HG03457 (cell line): ENCODE data around the gene SLC38A1.
"Not testable (repeated sequence)": the region's sequence is repeated elsewhere in the genome, so short reads cannot be mapped to it uniquely, and the experiment has no call there.

Source experiments
- ATAC-seq: cut with Tn5 transposase; IDR thresholded peaks from one replicate; pipeline ENCODE4 v1.9.1; 2021; ENCODE audit warnings: moderate number of reproducible peaks; ENCODE audit not compliant: unreplicated experiment

The SLC38A1 gene

DNA sequence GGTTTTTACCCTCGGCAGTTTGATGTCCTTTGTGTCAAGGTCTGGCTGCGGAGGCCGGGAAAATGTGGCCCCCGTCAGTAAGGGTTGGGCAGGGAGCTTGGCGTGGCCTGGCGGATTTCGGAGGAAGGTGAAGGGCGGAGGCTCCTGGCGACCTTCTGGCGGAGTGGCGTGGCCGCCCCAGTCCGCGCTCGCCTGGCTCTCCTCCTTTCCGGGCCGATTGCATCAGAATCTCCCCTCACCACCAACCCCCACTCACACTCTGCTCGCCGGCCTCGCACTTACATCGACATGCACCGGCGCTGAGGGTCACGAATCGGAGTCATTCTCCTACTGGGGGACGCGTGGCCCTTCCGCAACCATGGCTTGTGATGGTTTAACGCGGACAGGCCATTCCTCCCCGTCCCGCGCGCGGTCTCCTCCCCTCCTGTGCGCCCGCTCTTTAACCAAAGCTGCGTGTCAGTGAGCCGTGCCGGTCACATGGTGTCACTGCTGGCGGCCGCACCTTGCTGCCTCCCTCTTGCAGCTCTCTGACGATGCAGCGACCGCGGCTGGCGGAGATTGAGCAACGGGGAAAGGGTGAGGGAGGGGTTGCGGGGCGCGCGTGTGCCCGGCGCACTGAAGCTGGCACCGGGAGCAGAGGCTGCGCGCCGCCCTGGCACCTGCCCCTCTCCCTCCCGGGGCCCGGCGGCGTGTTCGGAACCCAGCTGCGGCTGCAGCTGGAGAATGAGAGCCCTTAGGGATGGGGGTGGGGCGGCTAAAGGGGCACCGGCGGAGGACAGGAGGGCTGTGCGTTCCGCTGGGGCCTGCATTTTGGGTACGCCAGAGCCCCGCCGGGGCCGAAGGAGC is at the start of gene SLC38A1:
SLC38A1 (minus strand) TSS at position 461 of the 846 bp plus-strand sequence. CDS start 29,243 bp downstream, outside the sequence.
- ATAC-seq: peak; percentile 62

DNA sequence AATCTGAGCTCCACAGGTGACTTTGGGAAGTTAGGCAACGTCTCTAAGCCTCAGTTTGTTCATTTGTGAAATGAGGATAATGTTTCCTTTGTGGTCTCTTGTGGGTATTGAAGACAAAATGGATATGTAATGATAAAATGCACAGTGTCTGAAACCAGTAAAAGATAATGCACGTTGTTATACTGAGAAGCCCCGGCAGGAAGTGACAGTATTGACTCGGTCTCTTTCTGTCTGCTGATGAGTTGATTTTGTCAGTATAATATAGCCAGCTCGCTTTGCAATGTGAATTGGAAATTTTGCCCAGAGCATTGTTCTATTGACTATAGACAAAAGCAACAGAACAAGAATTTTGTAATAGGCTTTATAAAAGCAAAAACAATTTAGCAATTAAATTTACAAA is 49.2 kb upstream of the SLC38A1 start:
- ATAC-seq: no peak

DNA sequence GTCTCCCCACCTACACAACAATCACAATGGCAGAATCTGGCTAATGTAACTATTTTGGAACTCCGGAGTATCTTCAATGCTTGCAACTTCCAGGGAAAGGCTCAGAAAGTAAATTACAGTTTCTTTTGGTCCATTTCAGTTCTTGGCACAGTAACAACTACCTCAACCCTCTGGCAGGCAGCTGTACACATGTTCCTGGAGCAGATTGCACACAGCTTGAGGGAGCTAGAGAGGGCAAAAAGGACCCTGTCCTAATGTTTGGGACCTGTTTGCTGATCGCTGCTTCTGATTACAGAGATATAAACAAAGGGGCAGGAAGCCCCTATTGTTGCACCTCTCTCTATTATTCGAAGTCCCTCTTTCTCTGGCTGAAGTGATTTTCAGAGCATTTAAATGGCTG is 35.2 kb upstream of the SLC38A1 start:
- ATAC-seq: no peak

DNA sequence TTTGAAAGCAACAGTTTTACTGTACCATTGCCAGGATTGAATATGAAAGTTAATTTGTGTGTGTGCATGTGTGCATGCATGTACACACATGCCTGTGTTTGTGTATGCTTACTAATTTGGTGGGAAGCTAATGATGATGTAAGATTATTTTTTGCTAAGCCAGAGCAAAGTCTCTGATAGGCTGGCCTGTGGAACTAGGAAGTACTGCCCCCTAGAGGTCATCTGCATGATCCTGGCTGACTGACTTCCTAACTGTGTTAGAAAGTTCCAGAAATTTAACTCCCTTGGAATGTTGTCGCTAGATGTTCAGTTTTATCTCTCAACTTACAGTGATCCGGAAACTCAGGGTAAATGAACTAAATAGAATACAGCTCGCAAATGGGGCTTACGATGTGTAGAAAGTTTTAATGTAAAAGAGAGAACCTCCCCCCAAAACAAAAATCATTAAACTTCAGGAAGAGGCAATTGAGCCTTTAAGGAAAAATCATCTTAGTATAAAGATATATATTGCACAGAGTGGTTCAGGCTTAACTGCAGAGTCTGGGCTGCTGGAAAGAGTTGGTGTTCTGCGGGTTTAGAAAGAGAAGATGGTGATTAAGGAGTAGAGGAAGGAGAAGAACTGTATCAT is 34.3 kb upstream of the SLC38A1 start:
- no peak for ATAC-seq

DNA sequence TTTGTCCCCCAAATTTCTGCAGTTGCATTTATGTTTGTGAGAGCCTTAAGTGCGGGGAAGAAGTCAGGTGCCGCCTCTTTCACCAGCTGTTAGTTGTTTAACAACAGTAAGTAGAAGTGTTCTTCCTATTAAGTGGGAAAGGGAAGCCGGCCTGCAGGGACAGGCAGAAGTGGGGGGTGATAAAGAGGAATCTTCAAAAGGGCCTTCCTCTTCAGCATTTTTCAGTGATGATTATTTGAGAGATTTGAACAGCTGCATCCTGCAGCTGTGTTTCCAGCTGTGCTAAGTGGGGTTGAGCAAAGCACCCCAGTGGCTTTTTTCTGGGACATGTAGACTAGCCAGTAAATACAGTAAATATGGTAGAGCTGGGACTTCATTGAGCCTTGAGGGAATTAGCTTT is 32.1 kb upstream of the SLC38A1 start:
- no peak for ATAC-seq

DNA sequence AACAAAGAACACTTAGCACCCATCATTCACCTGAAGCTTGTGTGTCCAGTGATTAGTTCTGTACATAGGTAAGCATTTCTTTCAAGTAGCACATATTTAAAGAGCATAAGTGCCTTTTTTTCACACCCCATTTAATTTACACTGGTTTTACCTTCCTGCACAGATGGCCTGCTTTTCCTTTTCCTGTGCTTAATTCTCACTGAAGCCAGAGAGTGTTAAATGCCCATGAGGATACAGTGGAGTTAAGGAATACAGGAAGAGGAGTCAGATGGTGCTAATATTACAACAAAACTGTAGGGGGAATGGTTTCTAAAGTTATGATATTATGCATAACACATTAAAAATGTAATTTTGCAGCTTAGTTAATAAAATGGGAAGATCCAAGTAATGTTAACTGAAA is 31.0 kb upstream of the SLC38A1 start:
- no peak for ATAC-seq

DNA sequence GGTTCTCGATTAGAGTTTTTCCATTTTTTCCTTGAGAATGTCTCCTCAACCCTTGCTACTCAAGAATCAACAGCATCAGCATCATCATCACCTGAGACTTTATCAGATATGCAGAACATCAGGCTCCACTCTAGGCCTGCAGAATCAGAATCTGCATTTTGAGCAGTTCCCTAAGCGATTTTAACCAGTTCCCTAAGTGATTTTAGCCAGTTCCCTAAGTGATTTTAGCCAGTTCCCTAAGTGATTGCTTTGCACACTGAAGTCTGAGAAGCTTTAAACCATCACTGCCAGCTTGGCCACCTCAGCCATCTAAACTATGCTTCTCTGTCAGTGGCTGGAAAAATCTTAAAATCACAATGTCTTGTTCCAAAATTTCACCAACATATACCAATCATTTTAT is 29.4 kb upstream of the SLC38A1 start:
- ATAC-seq: no peak

DNA sequence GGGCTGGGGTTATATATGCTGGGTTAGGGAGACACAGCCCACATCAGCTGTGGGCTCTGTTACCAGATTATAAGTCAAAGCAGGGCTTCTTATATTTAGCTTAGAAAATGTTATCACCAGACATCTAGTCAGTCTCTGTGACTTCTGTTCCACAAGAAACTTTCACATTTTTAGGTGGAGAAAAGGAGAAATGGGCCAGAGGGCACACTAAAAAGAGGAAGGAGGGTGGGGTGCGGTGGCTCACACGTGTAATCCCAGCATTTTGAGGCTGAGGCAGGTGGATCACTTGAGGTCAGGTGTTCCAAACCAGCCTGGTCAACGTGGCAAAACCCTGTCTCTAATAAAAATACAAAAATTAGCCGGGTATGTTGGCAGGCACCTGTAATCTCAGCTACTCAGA is 28.0 kb upstream of the SLC38A1 start:
- ATAC-seq: no peak

DNA sequence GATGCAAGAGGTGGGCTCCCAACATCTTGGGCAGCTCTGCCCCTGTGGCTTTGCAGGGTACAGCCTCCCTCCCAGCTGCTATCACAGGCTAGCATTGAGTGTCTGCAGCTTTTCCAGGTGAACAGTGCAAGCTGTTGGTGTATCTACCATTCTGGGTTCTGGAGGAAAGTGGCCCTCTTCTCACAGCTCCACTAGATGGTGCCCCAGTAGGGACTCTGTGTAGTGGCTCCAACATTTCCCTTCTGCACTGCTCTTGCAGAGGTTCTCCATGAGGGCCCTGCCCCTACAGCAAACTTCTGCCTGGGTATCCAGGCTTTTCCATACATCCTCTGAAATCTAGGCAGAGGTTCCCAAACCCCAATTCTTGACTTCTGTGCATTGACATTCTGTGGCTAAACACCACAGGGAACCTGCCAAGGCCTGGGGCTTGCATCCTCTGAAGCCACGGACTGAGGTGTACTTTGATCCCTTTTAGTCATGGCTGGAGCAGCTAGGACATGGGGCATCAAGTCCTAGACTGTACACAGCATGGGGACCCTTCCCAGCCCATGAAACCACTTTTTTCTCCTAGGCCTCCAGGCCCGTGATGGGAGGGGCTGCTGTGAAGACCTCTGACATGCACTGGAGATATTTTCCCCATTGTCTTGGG is 24.0 kb upstream of the SLC38A1 start:
- no peak for ATAC-seq

DNA sequence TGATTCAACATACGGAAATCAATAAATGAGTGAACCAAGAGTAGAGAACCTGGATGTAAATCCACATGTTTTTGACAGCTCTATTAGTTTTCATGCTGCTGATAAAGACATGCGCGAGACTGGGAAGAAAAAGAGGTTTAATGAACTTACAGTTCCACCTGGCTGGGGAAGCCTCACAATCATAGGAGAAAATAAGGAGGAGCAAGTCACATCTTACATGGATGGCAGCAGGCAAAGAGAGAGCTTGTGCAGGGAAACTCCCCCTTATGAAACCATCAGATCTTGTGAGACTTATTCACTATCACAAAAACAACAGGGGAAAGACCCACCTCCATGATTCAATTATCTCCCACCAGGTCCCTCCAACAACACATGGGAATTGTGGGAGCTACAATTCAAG is 23.1 kb upstream of the SLC38A1 start:
- ATAC-seq: not testable (repeated sequence)

DNA sequence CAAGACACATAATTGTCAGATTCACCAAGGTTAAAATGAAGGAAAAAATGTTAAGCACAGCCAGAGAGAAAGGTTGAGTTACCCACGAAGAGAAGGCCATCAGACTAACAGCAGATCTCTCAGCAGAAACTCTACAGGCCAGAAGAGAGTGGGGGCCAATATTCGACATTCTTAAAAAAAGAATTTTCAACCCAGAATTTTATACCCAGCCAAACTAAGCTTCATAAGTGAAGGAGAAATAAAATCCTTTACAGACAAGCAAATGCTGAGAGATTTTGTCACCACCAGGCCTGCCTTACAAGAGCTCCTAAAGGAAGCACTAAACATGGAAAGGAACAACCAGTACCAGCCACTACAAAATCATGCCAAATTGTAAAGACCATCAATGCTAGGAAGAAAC is 16.3 kb upstream of the SLC38A1 start:
- not testable (repeated sequence) for ATAC-seq

DNA sequence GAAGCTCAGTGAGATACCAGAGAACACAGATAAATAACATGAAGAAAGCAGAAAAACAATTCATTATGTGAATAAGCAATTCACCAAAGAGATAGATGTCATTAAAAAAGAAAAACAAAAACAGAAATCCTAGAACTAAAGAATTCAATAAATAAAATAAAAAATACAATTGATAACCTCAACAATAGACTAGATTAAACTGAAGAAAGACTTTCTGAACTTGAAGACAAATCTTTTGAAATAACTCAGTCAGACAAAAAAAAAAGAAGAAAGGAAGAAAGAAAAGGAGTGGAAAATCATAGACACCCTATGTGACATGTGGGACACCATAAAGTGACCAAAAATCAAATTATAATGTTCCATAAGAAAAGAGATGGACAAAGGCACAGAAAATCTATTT is 14.0 kb upstream of the SLC38A1 start:
- ATAC-seq: no peak

DNA sequence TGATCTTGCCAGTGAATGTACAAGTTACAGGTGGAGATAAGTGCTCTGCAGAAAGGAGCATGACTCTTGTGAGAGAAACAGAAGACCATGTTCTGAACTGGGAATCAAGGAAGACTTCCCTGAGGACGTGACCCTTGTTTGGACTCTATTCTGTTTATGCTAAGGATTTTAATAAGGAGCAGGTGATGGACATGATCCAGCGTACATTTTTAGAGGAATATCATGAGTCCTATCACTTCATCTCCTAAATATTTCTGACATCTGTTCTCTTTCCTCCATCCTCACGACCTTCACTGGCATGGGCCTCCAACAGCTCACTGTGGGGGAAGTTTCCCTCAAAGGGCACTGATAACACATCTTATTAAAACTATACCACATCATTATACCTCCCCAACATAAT is 7.9 kb upstream of the SLC38A1 start:
- no peak for ATAC-seq

DNA sequence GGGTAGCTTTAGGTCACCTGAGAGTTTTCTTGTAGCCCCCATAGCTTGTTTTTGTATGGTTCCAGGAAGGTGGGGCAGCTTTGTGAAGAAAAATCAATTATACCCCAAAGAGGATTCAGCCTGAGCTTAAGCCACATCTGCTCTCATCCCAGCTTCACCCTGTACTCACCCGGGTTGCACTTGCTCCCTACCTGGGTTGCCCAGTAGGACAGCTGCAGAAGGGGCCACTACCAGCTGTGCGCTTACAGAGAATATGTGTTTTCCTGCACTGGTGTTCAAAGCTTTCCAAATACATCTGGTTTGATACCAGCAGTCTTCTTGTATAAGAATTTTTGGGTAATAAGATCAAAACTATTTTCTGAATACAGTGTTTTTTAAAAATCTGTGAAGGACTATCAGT is 3.0 kb upstream of the SLC38A1 start:
- ATAC-seq: no peak

DNA sequence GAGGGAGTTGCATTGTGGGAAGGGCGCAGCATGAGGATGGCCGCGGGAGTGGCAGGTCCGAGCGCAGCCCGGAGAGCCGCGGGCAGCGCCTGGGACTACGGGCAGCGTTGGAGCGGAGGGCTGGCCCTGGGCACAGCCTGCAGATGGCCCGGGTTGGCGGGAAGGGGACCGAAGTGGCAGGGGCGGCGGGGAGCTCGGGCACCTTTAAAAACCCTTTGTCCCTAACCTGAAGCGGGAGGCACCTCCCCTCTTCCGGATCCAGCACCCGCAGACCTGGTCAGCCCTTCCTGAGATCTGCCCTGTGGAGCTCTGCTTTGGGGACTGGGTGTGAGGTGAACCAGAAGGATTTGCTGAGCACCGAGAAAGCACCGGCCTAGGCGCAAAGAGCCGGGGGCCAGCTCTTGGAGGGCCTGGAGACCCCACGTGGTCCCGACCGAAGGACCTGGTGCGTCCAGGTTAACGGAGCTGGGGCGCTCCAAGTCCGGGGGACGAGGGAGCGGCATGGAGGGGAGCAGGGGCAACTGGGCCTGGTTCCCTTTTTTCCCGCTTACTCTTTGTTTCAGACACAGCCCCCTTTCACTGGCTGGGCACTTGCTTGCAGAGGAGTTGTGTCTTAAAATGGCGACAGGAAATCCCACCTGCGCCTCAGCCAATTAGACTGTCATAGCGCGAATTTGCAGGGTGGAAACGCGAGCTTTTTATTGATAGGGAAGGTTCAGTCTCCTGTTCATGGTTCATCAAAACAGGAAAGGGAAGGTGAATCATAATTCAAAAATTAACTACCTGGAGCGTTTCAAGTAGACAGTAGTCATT is 792 bp upstream of the SLC38A1 start:
- ATAC-seq: no peak

DNA sequence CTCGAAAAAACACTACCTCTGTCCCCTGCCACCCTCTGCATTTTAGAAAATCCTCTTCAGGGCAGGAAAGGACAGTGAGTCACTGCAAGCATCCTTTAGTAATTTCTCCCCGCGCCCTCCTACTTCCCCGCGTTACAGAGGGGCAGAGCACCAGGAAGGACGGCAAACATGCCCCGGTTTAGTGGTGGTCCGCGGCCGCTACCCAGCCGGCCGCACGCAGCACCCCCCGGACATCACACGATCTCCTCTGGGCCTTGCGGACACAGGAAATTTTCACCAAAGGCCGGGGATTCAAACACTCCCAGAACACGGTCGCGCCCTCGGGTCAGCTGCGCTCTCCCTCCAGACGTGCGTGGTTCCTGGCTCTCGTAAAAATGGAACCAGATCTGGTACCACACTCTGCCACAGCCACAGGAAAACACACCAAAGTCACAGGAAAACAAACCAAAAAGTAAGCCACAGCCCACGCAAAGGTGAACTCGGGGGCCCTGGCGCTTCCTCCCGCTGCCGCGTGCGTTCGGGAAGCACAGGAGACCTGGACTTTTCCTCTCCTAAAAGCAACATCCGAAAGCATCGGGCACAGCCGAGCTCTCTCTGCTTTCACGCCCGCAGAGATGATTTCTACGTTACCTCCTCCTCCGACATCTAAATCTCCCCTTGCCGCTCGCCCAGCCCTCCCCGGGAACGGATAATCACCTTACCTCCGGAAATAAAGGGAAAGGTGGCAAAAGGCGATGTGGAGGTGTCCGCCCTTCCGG is 839 bp downstream of the SLC38A1 start:
- no peak for ATAC-seq

DNA sequence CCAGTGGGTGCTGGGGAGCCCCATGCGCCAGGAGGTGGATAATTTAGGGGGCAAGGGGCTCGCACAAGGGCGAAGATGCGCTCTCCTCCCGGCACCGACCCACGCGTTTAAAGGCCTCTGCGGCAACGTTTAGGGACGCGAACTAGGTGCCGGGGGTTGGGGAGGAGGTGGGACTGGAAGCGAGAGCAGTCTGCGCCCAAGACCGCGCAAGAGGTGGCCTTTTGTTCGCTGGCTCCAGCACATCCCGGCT is 1.3 kb downstream of the SLC38A1 start:
- no peak for ATAC-seq

DNA sequence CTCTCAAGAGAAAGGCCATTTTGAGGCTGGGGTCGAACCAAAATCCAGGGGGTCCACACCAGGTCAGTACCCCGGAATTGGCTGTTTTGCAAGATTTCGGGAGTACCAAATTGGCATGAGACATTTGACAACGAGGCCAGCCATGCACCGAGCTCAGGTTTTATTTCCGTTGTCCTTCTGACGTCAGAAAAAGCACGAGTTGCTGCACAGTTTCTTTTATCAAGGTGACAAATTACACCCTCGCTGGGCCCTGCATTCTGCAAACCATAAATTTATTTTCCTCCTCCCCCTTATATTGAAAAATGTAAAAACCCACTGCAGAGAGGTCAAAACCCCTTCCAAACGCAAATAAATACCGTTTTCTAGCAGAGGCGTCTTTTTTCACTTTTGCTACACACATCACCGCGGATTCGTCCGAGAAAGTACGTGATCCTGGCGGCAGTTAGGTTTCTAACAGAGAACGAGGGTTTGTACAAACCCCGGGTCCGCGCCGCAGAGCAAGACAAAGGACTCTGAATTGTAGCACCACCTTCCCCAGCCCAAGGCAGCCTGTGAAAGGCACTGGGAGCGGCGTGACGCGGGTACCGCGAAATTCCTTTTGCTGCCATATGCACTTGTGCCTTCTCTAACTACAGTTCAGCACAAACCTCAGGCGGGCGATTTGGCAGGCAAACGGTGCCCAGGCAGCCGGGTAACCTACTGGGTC is 1.8 kb downstream of the SLC38A1 start:
- no peak for ATAC-seq

DNA sequence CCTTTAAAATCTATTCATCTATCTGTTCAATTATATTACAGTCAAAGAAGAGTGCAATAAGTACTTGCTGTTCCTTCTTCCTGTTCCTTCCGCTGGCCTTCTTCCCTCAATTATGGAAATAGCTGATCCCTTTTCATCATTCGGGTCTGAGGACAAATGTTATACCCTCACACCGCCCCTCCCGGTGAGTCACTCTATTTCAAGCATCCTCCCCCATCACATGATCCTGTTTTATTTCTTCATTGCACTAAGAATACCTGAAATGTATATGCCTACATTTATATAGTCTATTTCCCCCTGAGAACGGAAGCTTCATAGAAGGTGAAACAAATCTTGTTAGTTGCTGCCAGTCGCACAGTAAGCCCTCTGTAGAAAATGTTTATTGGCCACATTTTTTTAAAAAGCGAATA is 2.5 kb downstream of the SLC38A1 start:
- ATAC-seq: no peak

DNA sequence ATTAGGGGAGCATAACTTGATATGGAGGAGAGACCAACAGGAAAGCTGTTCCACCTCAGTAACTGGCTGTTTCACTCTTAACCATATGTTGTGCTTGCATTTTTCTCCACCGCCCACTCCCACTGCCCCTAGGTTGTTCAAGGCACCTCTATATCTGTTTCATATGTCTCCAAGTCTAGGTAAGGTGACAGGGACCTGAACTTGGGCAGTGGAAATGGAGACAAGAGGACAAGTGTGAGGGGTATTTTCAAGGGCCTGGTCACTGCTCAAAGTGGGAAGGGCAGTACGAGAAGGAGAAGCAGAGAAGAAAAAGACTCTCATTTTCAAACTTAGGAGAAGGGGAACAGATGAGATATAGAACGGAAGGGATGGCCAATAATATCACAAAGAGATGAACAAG is 3.1 kb downstream of the SLC38A1 start:
- no peak for ATAC-seq
